Mesodermal cell (in vitro differentiated cells): ENCODE measurements around the gene TARDBP.
A peak's percentile ranks its signal among the peaks of the same experiment; 100 is the strongest.
"Not testable (repeated sequence)": the region's sequence is repeated elsewhere in the genome, so short reads cannot be mapped to it uniquely, and the experiment has no call there.

Experiments
- H3K27ac ChIP-seq: 2 replicates; pipeline ENCODE4 v1.7.0; 2013; ENCODE audit warnings: mild to moderate bottlenecking, low read depth, low read length, moderate library complexity; ENCODE audit not compliant: severe bottlenecking
- H3K36me3 ChIP-seq: 2 replicates; pipeline ENCODE4 v1.7.1; 2013; ENCODE audit warnings: mild to moderate bottlenecking, low read length, moderate library complexity; ENCODE audit not compliant: control insufficient read depth, insufficient read depth
- H3K4me1 ChIP-seq: one replicate; pipeline ENCODE4 v1.7.1; 2013; ENCODE audit warnings: mild to moderate bottlenecking, low read length; ENCODE audit not compliant: insufficient read depth, control insufficient read depth, poor library complexity, severe bottlenecking
- H3K4me3 ChIP-seq: 2 replicates; pipeline ENCODE4 v1.7.0; 2013; ENCODE audit warnings: low read length, control low read depth, mild to moderate bottlenecking; ENCODE audit not compliant: insufficient read depth, poor library complexity, severe bottlenecking; ENCODE audit errors: extremely low read depth
- H3K9me3 ChIP-seq: 2 replicates; pipeline ENCODE4 v1.7.1; 2013; ENCODE audit warnings: mild to moderate bottlenecking, low read length, moderate library complexity; ENCODE audit not compliant: control insufficient read depth
- WGBS, 2 experiments: methylation state at CpG; one replicate each; pipeline ENCODE4 v1.1.5; 2013; ENCODE audit warnings: missing lambda C conversion rate in 2 of 2; ENCODE audit not compliant: insufficient coverage in 2 of 2; 5-methylcytosine and 5-hydroxymethylcytosine counted together

TARDBP gene

GRCh38 chr1:10992864-10993263 lies 19.6 kb upstream of the TARDBP start:
- Histone ChIP-seq H3K9me3 (no peaks in the 10 kb centered on the region), H3K27ac (no peak overlapping the region), H3K4me3 (no peak overlapping the region), H3K4me1 (no peaks in the 10 kb centered on the region), H3K36me3 (no peaks in the 10 kb centered on the region)
- WGBS, 2 experiments = 94 to 100% methylated on average over 4 of the region's 4 CpGs

- Histone ChIP-seq H3K27ac (no peak overlapping the region), H3K4me3 (no peak overlapping the region), H3K36me3 (no peaks in the 10 kb centered on the region), H3K4me1 (no peaks in the 10 kb centered on the region), H3K9me3 (no peaks in the 10 kb centered on the region)
- WGBS, 2 experiments = 86 to 93% methylated on average over 2 to 3 of the region's 3 CpGs
Measured at GRCh38 chr1:10996100-10996499, 16.4 kb upstream of the TARDBP start.

GRCh38 chr1:11000526-11000925 lies 11.9 kb upstream of the TARDBP start:
- Histone ChIP-seq H3K36me3 (no peaks in the 10 kb centered on the region), H3K4me3 (no peak overlapping the region), H3K27ac (no peak overlapping the region), H3K9me3 (no peaks in the 10 kb centered on the region), H3K4me1 (no peaks in the 10 kb centered on the region)
- no CpG with 5 or more reads among the region's 1 CpG for WGBS, 2 experiments

GRCh38 chr1:11013160-11013531 lies 692 bp downstream of the TARDBP start:
- peaks cover 3% of the 10 kb centered on the region for H3K4me1 ChIP-seq
- WGBS, 2 experiments = 3 to 4% methylated on average over 3 to 10 of the region's 11 CpGs
- peaks cover 49% of the 10 kb centered on the region for H3K36me3 ChIP-seq
- H3K9me3 ChIP-seq = no peaks in the 10 kb centered on the region
- peak overlapping the region; percentile 92 for H3K4me3 ChIP-seq
- H3K27ac ChIP-seq = peak overlapping the region; percentile 100

- H3K27ac ChIP-seq, H3K9me3 ChIP-seq, H3K4me3 ChIP-seq, H3K4me1 ChIP-seq: not testable (repeated sequence)
- 87 to 92% methylated on average over 2 to 6 of the region's 8 CpGs for WGBS, 2 experiments
- H3K36me3 ChIP-seq = peaks cover 92% of the 10 kb centered on the region
Measured at GRCh38 chr1:11019358-11019757, 6.9 kb downstream of the TARDBP start.

- 92 to 100% methylated on average over 2 to 4 of the region's 7 CpGs for WGBS, 2 experiments
- no peak overlapping the region for H3K4me3 ChIP-seq
- H3K9me3 ChIP-seq = no peaks in the 10 kb centered on the region
- peaks cover 91% of the 10 kb centered on the region for H3K36me3 ChIP-seq
- no peaks in the 10 kb centered on the region for H3K4me1 ChIP-seq
- no peak overlapping the region for H3K27ac ChIP-seq
Measured at GRCh38 chr1:11019971-11020370, 7.5 kb downstream of the TARDBP start.

- Histone ChIP-seq H3K36me3 (peaks cover 92% of the 10 kb centered on the region), H3K9me3 (no peaks in the 10 kb centered on the region), H3K4me1 (no peaks in the 10 kb centered on the region), H3K4me3 (no peak overlapping the region), H3K27ac (no peak overlapping the region)
- 98% methylated on average over 11 to 14 of the region's 14 CpGs for WGBS, 2 experiments
Measured at GRCh38 chr1:11023201-11023600, 10.7 kb downstream of the TARDBP start.

- H3K36me3 ChIP-seq = peaks cover 81% of the 10 kb centered on the region
- H3K4me1 ChIP-seq = no peaks in the 10 kb centered on the region
- H3K4me3 ChIP-seq = no peak overlapping the region
- H3K9me3 ChIP-seq = no peaks in the 10 kb centered on the region
- H3K27ac ChIP-seq = no peak overlapping the region
- WGBS, 2 experiments = 100% methylated on average over 1 of the region's 3 CpGs; no CpG with 5 or more reads in 1 of the 2 experiments
Measured at GRCh38 chr1:11024154-11024873, 11.9 kb downstream of the TARDBP start.

GRCh38 chr1:11024874-11025203 lies 12.4 kb downstream of the TARDBP start:
- no peaks in the 10 kb centered on the region for H3K9me3 ChIP-seq
- H3K27ac ChIP-seq = no peak overlapping the region
- H3K36me3 ChIP-seq = peaks cover 75% of the 10 kb centered on the region
- no peak overlapping the region for H3K4me3 ChIP-seq
- 100% methylated on average over 1 of the region's 2 CpGs; no CpG with 5 or more reads in 1 of the 2 experiments for WGBS, 2 experiments
- H3K4me1 ChIP-seq = no peaks in the 10 kb centered on the region

- Histone ChIP-seq H3K9me3 (no peaks in the 10 kb centered on the region), H3K27ac (no peak overlapping the region), H3K4me3 (no peak overlapping the region), H3K4me1 (no peaks in the 10 kb centered on the region), H3K36me3 (peaks cover 68% of the 10 kb centered on the region)
- 100% methylated on average over 1 of the region's 1 CpG for WGBS, 2 experiments
Measured at GRCh38 chr1:11025618-11026017, 13.2 kb downstream of the TARDBP start.

GRCh38 chr1:11026052-11026451 lies 13.6 kb downstream of the TARDBP start:
- WGBS, 2 experiments = 100% methylated on average over 1 of the region's 1 CpG; no CpG with 5 or more reads in 1 of the 2 experiments
- Histone ChIP-seq H3K4me1 (no peaks in the 10 kb centered on the region), H3K9me3 (no peaks in the 10 kb centered on the region), H3K4me3 (no peak overlapping the region), H3K27ac (no peak overlapping the region), H3K36me3 (peaks cover 63% of the 10 kb centered on the region)
